Left ventricle myocardium inferior (tissue), 1 donor: ENCODE measurements around the gene NRXN3. TPM values are rescaled to one million over a fixed set of nuclear protein-coding genes. Genes with fewer than 3 reads are reported as not detected.
A peak's percentile ranks its signal among the peaks of the same experiment; 100 is the strongest.

Experiments
- DNase-seq: peaks from one replicate; pipeline ENCODE4 v3.0.0-alpha.2; 2020
- H3K27ac ChIP-seq: fragments of 200-600 bp; replicated peaks from 2 replicates; pipeline ENCODE4 v1.8.0; 2021
- H3K27me3 ChIP-seq: fragments of 200-600 bp; 2 replicates; pipeline ENCODE4 v1.8.0; 2021; ENCODE audit warnings: low read depth
- H3K36me3 ChIP-seq: fragments of 200-600 bp; 2 replicates; pipeline ENCODE4 v1.8.0; 2021
- H3K4me1 ChIP-seq: fragments of 200-600 bp; 2 replicates; pipeline ENCODE4 v1.8.0; 2021
- H3K4me3 ChIP-seq: fragments of 200-600 bp; 2 replicates; pipeline ENCODE4 v1.8.0; 2021; ENCODE audit warnings: mild to moderate bottlenecking, moderate library complexity
- H3K9me3 ChIP-seq: fragments of 200-600 bp; replicated peaks from 2 replicates; pipeline ENCODE4 v1.8.0; 2021
- intact Hi-C: fragments of 100-400 bp; cut with micrococcal nuclease; formaldehyde crosslinking; loops from one replicate; pipeline ENCODE4 v1.11.0; 2022
- total RNA-seq: library from RNA; stranded (reverse); fragmentation: NEBNext Ultra II Directional; extraction: Animal tissue kit (Norgen Biotek cat#: 25700); gene quantifications from one replicate; pipeline ENCODE4 v1.2.1, GENCODE V29; 2021
- TF ChIP-seq, protein P1 (sequence below): fragments of 200-600 bp; IDR thresholded peaks from 2 replicates; pipeline ENCODE4 v1.8.0; 2021; ENCODE audit warnings: antibody characterized with exemption, mild to moderate bottlenecking, borderline replicate concordance
- donor health status: DM: no; HTN: yes; CAD: no; lungs with severe emphysema.

NRXN3 gene
- total RNA-seq, 1 donor from 2014 or later, result 1.2 TPM

DNA sequence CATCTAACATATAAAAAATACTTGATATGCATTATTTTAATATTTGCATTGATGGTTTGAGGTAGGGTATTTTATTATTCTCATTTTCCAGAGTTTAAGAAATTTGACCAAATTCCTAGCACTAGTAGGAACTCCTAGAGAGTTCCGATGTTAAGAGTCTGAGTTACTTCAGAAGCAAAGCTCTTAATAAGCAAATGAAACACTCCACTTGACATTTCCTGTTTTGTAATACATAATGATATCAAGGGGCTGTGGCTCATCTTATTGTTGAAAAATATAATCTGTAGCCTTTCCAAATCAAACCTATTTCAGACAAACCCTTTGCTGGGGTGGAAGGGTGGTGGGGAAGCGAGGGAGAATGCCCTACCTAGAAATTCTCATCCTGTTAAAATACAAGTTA lies 1685.6 kb downstream of the NRXN3 start:
- H3K4me1 ChIP-seq, result no peaks in the 10 kb centered on the region
- intact Hi-C loops, result no loop called here
- TF ChIP-seq, protein P1, sequence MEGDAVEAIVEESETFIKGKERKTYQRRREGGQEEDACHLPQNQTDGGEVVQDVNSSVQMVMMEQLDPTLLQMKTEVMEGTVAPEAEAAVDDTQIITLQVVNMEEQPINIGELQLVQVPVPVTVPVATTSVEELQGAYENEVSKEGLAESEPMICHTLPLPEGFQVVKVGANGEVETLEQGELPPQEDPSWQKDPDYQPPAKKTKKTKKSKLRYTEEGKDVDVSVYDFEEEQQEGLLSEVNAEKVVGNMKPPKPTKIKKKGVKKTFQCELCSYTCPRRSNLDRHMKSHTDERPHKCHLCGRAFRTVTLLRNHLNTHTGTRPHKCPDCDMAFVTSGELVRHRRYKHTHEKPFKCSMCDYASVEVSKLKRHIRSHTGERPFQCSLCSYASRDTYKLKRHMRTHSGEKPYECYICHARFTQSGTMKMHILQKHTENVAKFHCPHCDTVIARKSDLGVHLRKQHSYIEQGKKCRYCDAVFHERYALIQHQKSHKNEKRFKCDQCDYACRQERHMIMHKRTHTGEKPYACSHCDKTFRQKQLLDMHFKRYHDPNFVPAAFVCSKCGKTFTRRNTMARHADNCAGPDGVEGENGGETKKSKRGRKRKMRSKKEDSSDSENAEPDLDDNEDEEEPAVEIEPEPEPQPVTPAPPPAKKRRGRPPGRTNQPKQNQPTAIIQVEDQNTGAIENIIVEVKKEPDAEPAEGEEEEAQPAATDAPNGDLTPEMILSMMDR, result no peak
- no peak overlapping the region for H3K27ac ChIP-seq
- no peak for DNase-seq
- no peak overlapping the region for H3K4me3 ChIP-seq
- H3K36me3 ChIP-seq, result no peaks in the 10 kb centered on the region
- H3K9me3 ChIP-seq, result no peaks in the 10 kb centered on the region
- H3K27me3 ChIP-seq, result no peaks in the 10 kb centered on the region

GRCh38 chr14:79856381-79856780 lies 1686.2 kb downstream of the NRXN3 start:
- H3K27ac ChIP-seq, result peak overlapping the region; percentile 23
- no peak for DNase-seq
- no peaks in the 10 kb centered on the region for H3K9me3 ChIP-seq
- TF ChIP-seq, protein P1, result no peak
- no peaks in the 10 kb centered on the region for H3K4me1 ChIP-seq
- H3K4me3 ChIP-seq, result no peak overlapping the region
- no peaks in the 10 kb centered on the region for H3K36me3 ChIP-seq
- no peaks in the 10 kb centered on the region for H3K27me3 ChIP-seq
- intact Hi-C loops, result no loop called here

GRCh38 chr14:79861111-79861510 lies 1690.9 kb downstream of the NRXN3 start:
- no peaks in the 10 kb centered on the region for H3K27me3 ChIP-seq
- TF ChIP-seq, protein P1, result no peak
- no peak overlapping the region for H3K4me3 ChIP-seq
- no peaks in the 10 kb centered on the region for H3K36me3 ChIP-seq
- no peaks in the 10 kb centered on the region for H3K4me1 ChIP-seq
- intact Hi-C loops, result no loop called here
- H3K9me3 ChIP-seq, result peaks cover 3% of the 10 kb centered on the region
- no peak overlapping the region for H3K27ac ChIP-seq
- DNase-seq, result no peak

DNA sequence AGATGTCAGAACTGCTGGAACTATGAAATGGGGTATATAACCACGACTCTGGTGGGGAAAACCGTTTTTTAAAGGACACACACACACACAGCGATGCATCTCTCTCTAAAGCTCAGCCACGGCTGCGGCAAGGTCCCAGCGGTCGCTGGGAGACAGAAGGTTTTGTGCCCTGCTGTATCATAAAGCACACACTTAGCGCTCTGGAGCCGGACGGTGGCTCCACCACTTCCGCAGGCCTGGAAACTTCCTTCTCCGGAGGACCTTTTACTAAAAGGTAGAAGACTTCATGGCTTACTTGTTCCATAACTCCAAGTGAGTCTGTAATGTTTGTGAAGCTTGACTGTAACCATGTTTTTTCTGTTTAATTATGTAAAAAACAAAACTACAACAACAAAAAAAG lies 1691.9 kb downstream of the NRXN3 start:
- Histone ChIP-seq H3K36me3 (no peaks in the 10 kb centered on the region), H3K9me3 (peaks cover 3% of the 10 kb centered on the region), H3K27me3 (no peaks in the 10 kb centered on the region), H3K4me3 (no peak overlapping the region), H3K27ac (no peak overlapping the region), H3K4me1 (no peaks in the 10 kb centered on the region)
- TF ChIP-seq, protein P1, result no peak
- intact Hi-C loops, result no loop called here
- DNase-seq, result no peak

- DNase-seq, result no peak
- H3K36me3 ChIP-seq, result no peaks in the 10 kb centered on the region
- no peak overlapping the region for H3K4me3 ChIP-seq
- no peaks in the 10 kb centered on the region for H3K9me3 ChIP-seq
- no peaks in the 10 kb centered on the region for H3K4me1 ChIP-seq
- TF ChIP-seq, protein P1, result no peak
- intact Hi-C loops, result no loop called here
- H3K27me3 ChIP-seq, result no peaks in the 10 kb centered on the region
- H3K27ac ChIP-seq, result no peak overlapping the region
Measured at GRCh38 chr14:79871136-79871535, 1701.0 kb downstream of the NRXN3 start.

GRCh38 chr14:79878229-79878628 lies 1708.1 kb downstream of the NRXN3 start:
- H3K27ac ChIP-seq, result no peak overlapping the region
- DNase-seq, result no peak
- no peaks in the 10 kb centered on the region for H3K9me3 ChIP-seq
- no peaks in the 10 kb centered on the region for H3K27me3 ChIP-seq
- H3K4me1 ChIP-seq, result no peaks in the 10 kb centered on the region
- TF ChIP-seq, protein P1, result no peak
- no peak overlapping the region for H3K4me3 ChIP-seq
- intact Hi-C loops, result no loop called here
- H3K36me3 ChIP-seq, result no peaks in the 10 kb centered on the region
